SKM-1 treated with dmso at 0.1 percent for 144 hours (cell line): ENCODE data around the gene KLF13.

Experiments
- DNase-seq: peaks from one replicate; lab custom pipeline; 2025; ENCODE audit not compliant: unreplicated experiment; lab: John Stamatoyannopoulos, UW

The KLF13 gene

GRCh38 chr15:31360843-31361763, 34.5 kb downstream of the KLF13 start:
- peak; percentile 89 for DNase-seq

- DNase-seq, result no peak
Observed at GRCh38 chr15:31361764-31362515, 35.3 kb downstream of the KLF13 start.

- peak; percentile 9 for DNase-seq
Observed at GRCh38 chr15:31362886-31363285, 36.3 kb downstream of the KLF13 start.

- DNase-seq, result no peak
Observed at GRCh38 chr15:31364301-31365031, 37.8 kb downstream of the KLF13 start.

- DNase-seq, result no peak
Observed at GRCh38 chr15:31365032-31365654, 38.5 kb downstream of the KLF13 start.

GRCh38 chr15:31365655-31366127, 39.1 kb downstream of the KLF13 start:
- peak; percentile 79 for DNase-seq

- DNase-seq, result no peak
Observed at GRCh38 chr15:31366169-31366734, 39.6 kb downstream of the KLF13 start.

- no peak for DNase-seq
Observed at GRCh38 chr15:31367021-31367729, 40.5 kb downstream of the KLF13 start.

GRCh38 chr15:31367730-31368344, 41.2 kb downstream of the KLF13 start:
- no peak for DNase-seq

- DNase-seq, result no peak
Observed at GRCh38 chr15:31369727-31370126, 43.1 kb downstream of the KLF13 start.

- no peak for DNase-seq
Observed at GRCh38 chr15:31371520-31372240, 45.0 kb downstream of the KLF13 start.

GRCh38 chr15:31372635-31373091, 46.0 kb downstream of the KLF13 start:
- DNase-seq, result no peak

- DNase-seq, result no peak
Observed at GRCh38 chr15:31373096-31373865, 46.6 kb downstream of the KLF13 start.

GRCh38 chr15:31373970-31374369, 47.3 kb downstream of the KLF13 start:
- no peak for DNase-seq

- DNase-seq, result no peak
Observed at GRCh38 chr15:31374489-31374888, 47.9 kb downstream of the KLF13 start.

- DNase-seq, result no peak
Observed at GRCh38 chr15:31374986-31375385, 48.4 kb downstream of the KLF13 start.

- no peak for DNase-seq
Observed at GRCh38 chr15:31375772-31376171, 49.1 kb downstream of the KLF13 start.

GRCh38 chr15:31376511-31376910, 49.9 kb downstream of the KLF13 start:
- DNase-seq, result no peak
